NCI-H1105 (cell line): Measurements from ENCODE around the gene F10.
A peak's percentile ranks its signal among the peaks of the same experiment; 100 is the strongest.
"Not testable (repeated sequence)": the region's sequence is repeated elsewhere in the genome, so short reads cannot be mapped to it uniquely, and the experiment has no call there.

Experiments used
- DNase-seq: peaks from one replicate; lab custom pipeline; 2025; lab: John Stamatoyannopoulos, UW

Gene F10

GRCh38 chr13:113122550-113123225 lies at the start of gene F10:
F10 (plus strand) TSS chr13:113122799; CDS start chr13:113122856, 57 bp downstream.
- DNase-seq: no peak

GRCh38 chr13:113073942-113074341 lies 48.7 kb upstream of the F10 start:
- DNase-seq: no peak

DNA sequence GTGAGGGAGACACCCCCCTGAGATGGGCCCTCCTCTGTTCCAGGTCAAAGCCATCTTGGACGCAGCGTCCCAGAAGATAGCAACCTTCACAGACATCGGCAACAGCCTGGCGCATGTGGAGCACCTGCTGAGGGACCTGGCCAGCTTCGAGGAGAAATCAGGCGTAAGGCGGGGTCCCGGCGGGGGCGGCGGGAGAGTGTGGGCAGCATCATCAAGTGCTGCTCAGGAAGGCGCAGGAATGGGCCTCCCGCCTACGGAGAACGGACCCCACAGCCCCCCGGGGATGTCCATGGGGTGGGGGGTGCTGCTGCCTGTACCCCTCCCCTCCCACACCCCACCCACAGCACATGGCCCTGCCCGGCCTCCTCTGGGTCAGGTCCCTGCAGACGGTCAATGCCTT lies 48.2 kb upstream of the F10 start:
- DNase-seq: no peak

DNA sequence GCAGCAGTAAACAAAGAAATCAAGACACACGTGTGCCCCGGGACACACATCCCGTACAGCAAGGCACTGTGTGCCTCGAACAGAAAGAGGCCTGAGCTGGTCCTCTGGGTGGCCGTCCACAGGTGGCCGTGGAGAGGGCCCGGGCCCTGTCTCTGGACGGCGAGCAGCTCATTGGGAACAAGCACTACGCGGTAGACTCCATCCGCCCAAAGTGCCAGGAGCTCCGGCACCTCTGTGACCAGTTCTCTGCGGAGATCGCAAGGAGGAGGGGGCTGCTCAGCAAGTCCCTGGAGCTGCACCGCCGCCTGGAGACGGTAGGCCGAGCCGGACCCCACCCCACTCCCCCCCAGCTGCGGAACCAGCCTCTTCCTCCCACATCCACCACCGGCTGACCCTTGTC lies 47.7 kb upstream of the F10 start:
- DNase-seq: no peak

DNA sequence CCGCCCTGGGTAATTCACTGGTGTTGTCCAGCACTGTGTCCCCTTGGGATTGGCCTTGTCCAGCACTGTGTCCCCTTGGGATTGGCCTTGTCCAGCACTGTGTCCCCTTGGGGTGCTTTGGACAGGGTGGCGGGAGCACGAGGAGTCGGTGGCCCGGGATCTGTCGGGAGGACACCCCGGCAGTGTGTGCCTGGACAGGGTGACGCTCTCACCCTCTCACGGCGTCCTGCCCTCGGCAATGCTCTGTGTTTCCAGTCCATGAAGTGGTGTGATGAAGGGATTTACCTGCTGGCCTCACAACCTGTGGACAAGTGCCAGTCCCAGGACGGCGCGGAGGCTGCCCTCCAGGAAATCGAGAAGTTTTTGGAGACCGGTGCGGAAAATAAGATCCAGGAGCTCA lies 46.9 kb upstream of the F10 start:
- DNase-seq: no peak

- DNase-seq: no peak
Observed at GRCh38 chr13:113076681-113077401, 45.8 kb upstream of the F10 start.

- DNase-seq: no peak
Observed at GRCh38 chr13:113077566-113077952, 45.0 kb upstream of the F10 start.

- DNase-seq: no peak
Observed at GRCh38 chr13:113077953-113078901, 44.4 kb upstream of the F10 start.

DNA sequence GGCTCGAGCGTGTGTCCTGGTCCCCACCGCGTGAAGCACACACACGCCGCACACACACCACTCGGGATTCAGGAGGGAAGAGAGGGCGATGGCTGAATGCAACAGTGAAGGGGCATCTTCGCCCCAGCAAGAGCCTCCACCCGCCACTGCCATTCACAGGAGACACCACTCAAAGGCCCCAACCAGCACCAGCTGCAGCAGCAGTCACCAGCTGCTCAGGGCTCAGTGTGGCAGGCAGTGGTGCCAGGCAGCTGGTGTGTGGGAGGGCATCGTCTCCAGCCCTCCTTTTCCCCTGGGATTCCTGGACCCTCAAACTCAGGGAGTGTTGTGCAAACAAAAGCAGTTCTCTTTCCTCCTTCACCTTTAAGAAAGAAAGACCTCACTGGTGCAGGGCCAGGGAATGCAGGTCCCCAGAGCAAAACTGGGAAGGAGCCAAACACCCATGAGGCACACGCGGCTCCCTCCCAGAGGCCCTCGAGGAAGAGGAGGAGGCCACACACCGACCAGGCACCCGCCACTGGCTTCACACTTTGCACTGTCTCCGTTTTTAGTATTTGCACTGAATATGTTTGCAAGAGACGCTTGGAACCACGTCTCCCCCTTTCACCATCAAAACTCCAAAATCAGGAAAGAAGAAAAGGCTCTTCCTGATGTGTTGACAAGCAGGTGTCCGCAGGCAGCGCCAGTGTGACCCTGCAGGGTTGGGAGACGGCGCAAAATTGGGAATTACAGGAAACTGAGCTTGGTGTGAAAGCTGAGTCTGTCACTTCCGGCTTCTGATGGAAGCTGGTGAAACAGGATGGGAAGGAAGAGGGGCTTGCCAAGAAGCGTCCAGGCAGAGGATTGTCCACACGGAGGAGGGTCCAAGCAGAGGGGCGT lies 43.5 kb upstream of the F10 start:
- DNase-seq: no peak

DNA sequence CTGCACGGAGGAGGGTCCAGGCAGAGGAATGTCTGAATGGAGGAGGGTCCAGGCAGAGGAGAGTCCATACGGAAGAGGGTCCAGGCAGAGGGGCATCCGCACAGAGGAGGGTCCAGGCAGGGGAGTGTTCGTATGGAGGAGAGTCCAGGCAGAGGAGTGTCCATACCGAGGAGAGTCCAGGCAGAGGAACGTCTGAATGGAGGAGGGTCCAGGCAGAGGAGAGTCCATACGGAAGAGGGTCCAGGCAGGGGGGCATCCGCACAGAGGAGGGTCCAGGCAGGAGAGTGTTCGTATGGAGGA lies 42.9 kb upstream of the F10 start:
- DNase-seq: not testable (repeated sequence)

GRCh38 chr13:113080361-113080831 lies 42.2 kb upstream of the F10 start:
- DNase-seq: no peak

DNA sequence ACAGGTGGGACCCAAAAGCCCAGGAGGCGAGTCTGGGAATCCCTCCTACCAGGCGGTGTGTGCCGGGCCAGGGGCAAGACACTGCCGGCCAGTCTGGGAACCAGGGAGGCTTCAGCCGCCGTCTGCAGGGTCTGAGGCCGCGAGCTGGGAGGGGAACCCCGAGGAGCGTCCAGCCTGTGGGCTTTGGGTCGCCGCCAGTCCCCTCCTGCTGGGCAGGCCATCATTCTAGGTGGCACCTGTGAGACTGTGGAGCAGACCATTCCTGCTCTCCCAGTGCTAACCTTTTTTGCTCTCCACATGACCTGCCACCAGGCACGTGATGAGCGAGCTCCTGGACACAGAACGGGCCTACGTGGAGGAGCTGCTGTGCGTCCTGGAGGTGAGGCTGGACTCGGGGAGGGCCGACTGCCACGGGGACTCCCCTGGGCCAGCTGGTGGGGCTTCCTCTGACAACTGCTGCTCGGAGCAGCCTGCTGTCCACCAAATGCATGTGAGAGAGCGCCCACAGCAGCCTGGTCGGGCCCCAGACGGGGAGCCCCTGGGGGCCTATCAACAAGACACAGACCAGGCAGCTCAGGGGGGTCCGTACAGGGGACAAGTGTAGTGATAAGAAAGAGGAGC lies 41.6 kb upstream of the F10 start:
- no peak for DNase-seq

DNA sequence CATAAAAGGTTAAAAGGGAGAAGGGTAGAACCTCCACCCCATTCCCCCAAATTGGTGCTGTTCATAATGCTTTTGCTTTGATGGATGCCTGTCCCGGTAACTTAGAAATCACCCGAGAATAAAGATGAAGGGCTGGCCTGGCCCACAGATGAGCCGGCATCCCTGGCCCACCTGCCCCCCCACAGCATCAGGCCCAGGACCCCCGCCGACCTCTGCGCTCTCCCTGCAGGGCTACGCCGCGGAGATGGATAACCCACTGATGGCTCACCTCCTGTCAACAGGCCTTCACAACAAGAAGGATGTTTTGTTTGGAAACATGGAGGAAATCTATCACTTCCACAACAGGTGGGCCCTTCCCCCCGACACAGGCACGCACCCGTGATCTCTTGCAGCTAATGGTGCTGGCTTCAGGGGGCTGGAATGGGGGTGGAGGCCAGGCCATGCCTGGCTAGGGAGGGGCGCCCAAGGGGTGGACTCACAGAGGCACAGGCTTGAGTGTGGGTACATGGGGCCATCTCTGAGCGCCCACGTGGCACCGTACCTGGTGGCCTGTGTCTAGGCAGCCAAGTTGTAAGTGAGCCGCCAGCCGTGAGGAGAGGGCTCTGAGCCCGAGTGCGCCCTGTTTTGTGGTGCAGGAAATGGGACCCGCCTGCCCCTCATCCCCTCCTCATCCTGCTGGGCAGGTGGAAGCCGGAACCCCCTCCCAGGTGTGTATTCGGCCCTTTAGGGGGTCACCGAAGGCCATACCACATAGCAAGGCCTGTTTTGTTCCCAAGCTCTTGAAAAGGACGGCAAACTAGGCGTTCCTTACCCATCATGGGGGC lies 40.2 kb upstream of the F10 start:
- DNase-seq: no peak

DNA sequence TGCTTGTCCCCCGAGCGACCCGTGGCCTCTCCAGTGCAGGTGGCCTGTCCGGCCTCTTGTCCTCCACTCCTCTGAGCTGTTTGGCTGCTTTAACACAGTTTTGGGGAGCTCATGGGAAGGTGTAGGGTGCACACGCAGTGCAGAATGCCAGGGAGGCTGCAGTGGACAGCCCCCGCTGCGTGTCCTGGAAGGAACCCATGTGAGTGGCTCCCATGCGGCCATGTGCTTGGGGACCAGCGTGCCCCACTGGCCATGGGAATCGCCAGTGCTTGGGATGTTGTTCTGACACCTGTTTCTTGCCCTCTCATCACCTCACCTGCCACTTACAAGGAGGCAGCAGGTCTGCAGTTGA lies 39.6 kb upstream of the F10 start:
- DNase-seq: no peak

- peak; percentile 49 for DNase-seq
Observed at GRCh38 chr13:113083402-113084061, 39.1 kb upstream of the F10 start.

- no peak for DNase-seq
Observed at GRCh38 chr13:113084094-113084942, 38.3 kb upstream of the F10 start.

- no peak for DNase-seq
Observed at GRCh38 chr13:113084943-113085540, 37.6 kb upstream of the F10 start.

- no peak for DNase-seq
Observed at GRCh38 chr13:113086031-113086750, 36.4 kb upstream of the F10 start.
